Left colon (tissue), 2 donors: ENCODE data around the gene CHPT1. TPM values are rescaled to one million over a fixed set of nuclear protein-coding genes. Genes with fewer than 3 reads are reported as not detected.
A peak's percentile ranks its signal among the peaks of the same experiment; 100 is the strongest.
"Not testable (repeated sequence)": the region's sequence is repeated elsewhere in the genome, so short reads cannot be mapped to it uniquely, and the experiment has no call there.

Source experiments
- ATAC-seq: fragments of 200-7000 bp; cut with Tn5 transposase; one replicate; pipeline ENCODE4 v1.9.1; 2020; ENCODE audit warnings: mild to moderate bottlenecking, moderate library complexity
- DNase-seq, 2 donors: peaks; one replicate each; pipeline ENCODE4 v3.0.0-alpha.2; 2020
- intact Hi-C, 2 donors: fragments of 100-400 bp; cut with DNase I in 1 of 2; cut with micrococcal nuclease in 1 of 2; formaldehyde crosslinking; loops; one replicate each; pipeline versions ENCODE4 v1.11.2 to v1.14.0; 2022; cut with DNase I, micrococcal nuclease
- total RNA-seq, 2 donors: library from RNA; stranded (reverse); fragmentation: NEBNext Ultra II Directional; extraction: Animal tissue kit (Norgen Biotek cat#: 25700); gene quantifications; one replicate each; pipeline ENCODE4 v1.2.1, GENCODE V29; 2021
- donor health status: DM: no; HTN: no; CAD: no.
- donor health status: DM: yes; HTN: yes; CAD: no.

The CHPT1 gene
- total RNA-seq, 2 donors from 2014 or later = 92.5 to 104 TPM

DNA sequence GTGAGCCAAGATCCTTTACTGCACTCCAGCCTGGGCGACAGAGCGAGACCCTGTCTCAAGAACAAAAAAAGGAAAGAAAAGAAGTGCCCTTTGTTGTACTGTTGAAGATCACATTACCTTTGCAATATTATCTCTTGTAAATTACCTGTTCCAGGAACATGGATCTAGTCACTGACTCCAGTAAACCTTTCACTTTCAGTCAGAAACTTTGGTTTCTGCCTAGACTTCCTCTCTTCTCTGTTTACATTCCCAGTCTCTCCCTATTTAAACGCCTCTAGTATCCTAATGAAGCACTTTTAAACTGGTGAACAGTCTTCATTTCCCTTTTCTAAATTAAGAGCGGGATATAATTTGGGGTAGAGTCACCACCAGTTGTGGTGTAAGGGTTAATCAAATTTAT, 12.8 kb downstream of the CHPT1 start:
- intact Hi-C loops = no loop called here
- DNase-seq (no peak), ATAC-seq (peak; percentile 20)

GRCh38 chr12:101713059-101713682, 15.7 kb downstream of the CHPT1 start:
- intact Hi-C loops = no loop called here
- ATAC-seq (peak; percentile 88), DNase-seq (peak; percentile 40 to 77)

DNA sequence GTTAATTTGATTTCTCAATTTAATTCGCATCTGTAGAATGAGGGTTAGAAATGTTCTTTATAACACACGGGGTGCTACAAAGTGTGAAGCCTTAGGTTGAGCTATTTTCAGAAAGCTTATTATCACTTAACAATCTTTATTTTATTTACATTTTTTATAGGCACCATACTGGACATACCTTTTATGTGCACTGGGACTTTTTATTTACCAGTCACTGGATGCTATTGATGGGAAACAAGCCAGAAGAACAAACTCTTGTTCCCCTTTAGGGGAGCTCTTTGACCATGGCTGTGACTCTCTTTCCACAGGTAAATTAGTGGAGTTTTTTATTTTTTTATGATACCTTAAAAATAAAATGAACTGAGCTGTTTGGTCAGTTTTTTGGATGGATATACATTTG, 16.5 kb downstream of the CHPT1 start:
- ATAC-seq (peak; percentile 44), DNase-seq (no peak)
- intact Hi-C loops = no loop called here

DNA sequence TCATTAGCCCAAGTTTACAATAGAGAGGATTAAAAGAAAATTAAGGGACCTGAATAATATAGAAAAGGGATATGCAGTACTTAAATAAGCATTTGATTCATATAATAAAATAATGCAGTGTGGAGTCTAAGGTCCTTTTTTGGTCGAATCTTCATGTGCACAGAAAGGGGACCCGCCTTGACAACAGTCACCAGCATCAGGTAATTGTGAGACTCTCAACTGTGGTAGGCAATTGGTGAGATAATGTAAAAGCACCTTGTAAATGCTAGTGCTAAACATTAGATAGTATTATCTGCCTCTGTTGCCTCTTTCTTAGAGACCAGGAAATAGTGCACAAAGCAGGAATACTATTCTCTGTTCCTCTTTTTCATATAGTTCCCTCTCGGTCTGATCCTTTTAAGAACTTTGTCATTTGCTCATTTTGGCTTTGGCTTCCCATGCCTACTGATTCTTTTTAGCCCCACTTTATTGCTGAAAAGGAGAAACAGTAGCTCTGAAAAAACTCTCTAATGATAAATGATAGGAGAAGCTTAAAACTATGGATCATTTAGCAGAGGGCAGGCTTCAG, 17.5 kb downstream of the CHPT1 start:
- ATAC-seq (peak; percentile 35), DNase-seq (no peak)
- intact Hi-C loops = no loop called here

GRCh38 chr12:101719566-101719965, 22.1 kb downstream of the CHPT1 start:
- DNase-seq (no peak), ATAC-seq (peak; percentile 9)
- intact Hi-C loops = no loop called here

DNA sequence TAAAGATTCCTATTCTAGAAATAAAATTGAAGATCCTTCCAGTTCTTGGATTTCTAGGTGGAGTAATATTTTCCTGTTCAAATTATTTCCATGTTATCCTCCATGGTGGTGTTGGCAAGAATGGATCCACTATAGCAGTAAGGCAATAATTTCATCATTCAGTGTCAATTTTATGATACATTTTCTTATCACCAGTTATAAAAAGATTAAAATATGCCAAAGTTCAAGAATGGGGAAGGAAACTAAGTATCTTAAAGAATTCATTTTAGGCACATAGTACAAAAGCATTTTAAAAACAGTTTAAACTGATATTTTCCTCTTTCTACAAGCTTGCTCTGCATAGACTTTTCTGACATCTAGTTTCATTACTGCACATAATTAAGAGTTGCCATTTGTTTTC, 22.7 kb downstream of the CHPT1 start:
- intact Hi-C loops = no loop called here
- ATAC-seq (peak; percentile 64), DNase-seq (no peak)

- intact Hi-C loops = no loop called here
- ATAC-seq = no peak
- DNase-seq = no peak
Measured at GRCh38 chr12:101722392-101722791, 25.0 kb downstream of the CHPT1 start.

- ATAC-seq = no peak
- intact Hi-C loops = no loop called here
- DNase-seq = no peak
Measured at GRCh38 chr12:101727098-101727497, 29.7 kb downstream of the CHPT1 start.

DNA sequence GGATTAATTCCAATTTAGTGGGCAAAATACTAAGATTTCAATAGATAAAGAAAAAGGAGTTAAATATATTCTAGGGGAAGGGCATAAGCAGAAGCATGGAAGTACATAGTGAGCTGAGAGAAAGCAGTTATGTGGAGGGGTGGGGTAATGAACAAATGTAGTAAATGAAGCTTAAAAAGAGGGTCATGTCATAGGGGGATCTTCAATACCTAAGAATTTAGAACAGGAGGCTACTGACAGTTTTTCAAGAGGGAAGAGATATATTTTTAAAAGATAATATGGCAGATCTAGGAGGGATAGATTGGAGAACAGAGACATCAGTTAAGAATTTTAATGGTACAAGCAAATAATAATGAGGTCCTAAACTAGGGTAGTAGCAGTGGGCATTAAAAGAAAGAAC, 32.4 kb downstream of the CHPT1 start:
- DNase-seq (no peak), ATAC-seq (no peak)
- intact Hi-C loops = no loop called here

DNA sequence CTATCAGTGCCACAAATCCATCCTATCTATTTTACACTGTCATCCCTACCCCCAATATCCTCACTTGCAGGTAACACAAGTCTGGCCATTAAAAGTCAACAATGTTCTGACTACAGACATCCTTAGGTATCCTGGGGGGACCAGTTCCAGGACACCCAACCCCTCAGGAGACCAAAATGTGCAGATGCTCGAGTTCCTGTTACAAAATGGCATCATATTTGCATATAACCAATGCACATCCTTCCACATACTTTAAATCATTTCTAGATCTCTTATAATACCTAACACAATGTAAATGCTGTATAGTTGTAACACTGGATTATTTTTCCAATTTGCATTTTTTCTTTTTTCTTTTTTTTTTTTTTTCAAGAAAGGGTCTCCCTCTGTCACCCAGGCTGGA, 34.9 kb downstream of the CHPT1 start:
- DNase-seq (no peak), ATAC-seq (no peak)
- intact Hi-C loops = no loop called here

- intact Hi-C loops = no loop called here
- ATAC-seq (peak; percentile 40), DNase-seq (no peak)
Measured at GRCh38 chr12:101733166-101733565, 35.7 kb downstream of the CHPT1 start.

- intact Hi-C loops, ATAC-seq, DNase-seq: not testable (repeated sequence)
Measured at GRCh38 chr12:101734482-101734881, 37.0 kb downstream of the CHPT1 start.

- no peak for ATAC-seq
- intact Hi-C loops = no loop called here
- no peak for DNase-seq
Measured at GRCh38 chr12:101737476-101737875, 40.0 kb downstream of the CHPT1 start.

DNA sequence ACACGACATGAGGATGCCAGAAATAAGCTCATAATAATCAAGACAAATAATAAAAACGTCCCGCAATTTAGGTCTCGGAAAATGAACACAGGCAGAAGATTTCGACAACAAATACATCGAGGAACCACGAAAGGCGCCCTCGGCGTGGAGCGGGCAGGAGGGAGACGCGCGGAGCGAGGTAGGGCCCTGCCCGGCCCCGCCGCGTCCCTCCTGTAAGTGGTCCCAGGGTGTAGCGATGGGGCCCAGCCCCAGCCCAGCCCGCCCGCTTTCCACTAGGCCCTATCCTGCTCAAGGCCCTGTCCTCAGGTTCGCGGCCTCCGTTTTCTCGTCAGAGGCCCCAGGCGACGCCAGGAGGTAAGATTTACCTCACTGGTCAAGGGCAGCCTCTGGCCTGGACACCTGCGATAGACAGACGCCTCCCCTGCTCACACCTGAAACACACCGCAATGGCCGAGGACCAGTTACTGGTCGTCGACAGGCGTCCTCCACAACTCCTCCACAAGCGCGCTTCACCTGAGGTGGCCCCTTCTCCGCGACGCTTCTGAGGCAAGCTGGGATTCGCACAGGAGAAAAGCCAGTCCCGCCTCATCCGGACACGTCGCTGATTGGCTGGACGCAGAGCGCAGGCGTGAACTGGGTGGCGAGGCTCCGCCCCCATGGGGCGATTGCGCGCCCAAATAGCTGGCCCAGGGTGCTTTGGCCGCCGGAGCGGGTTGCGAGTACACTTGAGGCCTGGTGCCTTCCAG, 41.7 kb downstream of the CHPT1 start, which contains the start of gene SYCP3:
Gene SYCP3, minus strand, starts transcription at position 543 of the 746 bp plus-strand sequence. CDS start 1,527 bp downstream, outside the sequence.
- intact Hi-C loops = no loop called here
- ATAC-seq (no peak), DNase-seq (no peak)

- no peak for ATAC-seq
- intact Hi-C loops = no loop called here
Measured at GRCh38 chr12:101740566-101740965, 43.1 kb downstream of the CHPT1 start.

GRCh38 chr12:101740980-101741379, 43.5 kb downstream of the CHPT1 start:
- intact Hi-C loops = no loop called here
- DNase-seq = no peak
- ATAC-seq = no peak

More at GRCh38 chr12:101740566-101740965, 43.1 kb downstream of the CHPT1 start:
- DNase-seq = no peak

DNA sequence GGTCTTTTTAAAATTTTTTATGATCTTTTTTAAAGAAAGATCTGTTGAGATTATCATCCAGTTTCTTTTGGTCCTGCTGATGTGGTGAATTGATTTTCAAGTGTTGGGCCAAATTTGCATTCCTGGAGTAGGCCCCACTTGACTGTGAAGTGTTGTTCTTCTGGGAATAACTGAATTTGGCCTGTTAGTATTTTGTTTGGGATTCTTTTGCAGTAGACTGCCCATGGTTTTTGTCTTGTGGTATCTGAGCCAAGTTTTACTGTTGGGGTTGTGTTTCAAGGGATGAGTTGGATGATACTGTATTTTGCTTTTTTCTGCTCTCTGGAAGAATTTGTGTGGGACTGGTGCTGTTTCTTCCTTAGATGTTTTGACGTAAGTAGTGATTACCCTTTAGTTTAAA, 45.8 kb downstream of the CHPT1 start:
- ATAC-seq (no peak), DNase-seq (no peak)
- intact Hi-C loops = no loop called here

- intact Hi-C loops = no loop called here
- peak; percentile 29 for ATAC-seq
- DNase-seq = no peak
Measured at GRCh38 chr12:101743724-101744472, 46.5 kb downstream of the CHPT1 start.

DNA sequence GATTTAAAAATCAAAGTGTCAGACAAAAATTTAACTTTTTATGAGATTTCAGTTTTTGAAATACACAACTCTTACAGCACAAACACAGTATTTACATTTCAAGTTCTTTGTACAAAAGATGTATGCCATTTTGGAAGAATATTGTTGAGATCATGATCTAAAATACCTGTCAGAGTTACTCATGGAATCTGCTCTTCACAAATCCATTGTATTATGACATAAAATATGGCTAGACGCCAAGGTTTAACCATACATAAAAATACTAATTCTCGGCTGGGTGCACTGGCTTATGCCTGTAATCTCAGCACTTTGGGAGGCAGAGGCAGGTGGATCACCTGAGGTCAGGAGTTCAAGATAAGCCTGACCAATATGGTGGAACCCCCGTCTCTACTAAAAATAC, 48.0 kb downstream of the CHPT1 start:
- intact Hi-C loops = no loop called here
- ATAC-seq (no peak), DNase-seq (no peak)

- intact Hi-C loops = no loop called here
- DNase-seq = no peak
- ATAC-seq = no peak
Measured at GRCh38 chr12:101746196-101746595, 48.8 kb downstream of the CHPT1 start.
